RPMI7951 (cell line): ENCODE measurements around the gene ADGRG1. TPM values are rescaled to one million over a fixed set of nuclear protein-coding genes. Genes with fewer than 3 reads are reported as not detected.
"Not testable (repeated sequence)": the region's sequence is repeated elsewhere in the genome, so short reads cannot be mapped to it uniquely, and the experiment has no call there.

ENCODE experiments used
- DNase-seq: peaks from one replicate; pipeline ENCODE4 v3.0.0-alpha.2; 2012; ENCODE audit warnings: low read depth
- total RNA-seq: library from RNA; depleted of rRNA; stranded (reverse); fragments of >200 nt; shearing (Covaris generic); gene quantifications from 2 replicates; pipeline ENCODE4 v1.2.3, GENCODE V29; 2014

The ADGRG1 gene
- total RNA-seq, 1 experiment from 2014 or later: 3.7 TPM

DNA sequence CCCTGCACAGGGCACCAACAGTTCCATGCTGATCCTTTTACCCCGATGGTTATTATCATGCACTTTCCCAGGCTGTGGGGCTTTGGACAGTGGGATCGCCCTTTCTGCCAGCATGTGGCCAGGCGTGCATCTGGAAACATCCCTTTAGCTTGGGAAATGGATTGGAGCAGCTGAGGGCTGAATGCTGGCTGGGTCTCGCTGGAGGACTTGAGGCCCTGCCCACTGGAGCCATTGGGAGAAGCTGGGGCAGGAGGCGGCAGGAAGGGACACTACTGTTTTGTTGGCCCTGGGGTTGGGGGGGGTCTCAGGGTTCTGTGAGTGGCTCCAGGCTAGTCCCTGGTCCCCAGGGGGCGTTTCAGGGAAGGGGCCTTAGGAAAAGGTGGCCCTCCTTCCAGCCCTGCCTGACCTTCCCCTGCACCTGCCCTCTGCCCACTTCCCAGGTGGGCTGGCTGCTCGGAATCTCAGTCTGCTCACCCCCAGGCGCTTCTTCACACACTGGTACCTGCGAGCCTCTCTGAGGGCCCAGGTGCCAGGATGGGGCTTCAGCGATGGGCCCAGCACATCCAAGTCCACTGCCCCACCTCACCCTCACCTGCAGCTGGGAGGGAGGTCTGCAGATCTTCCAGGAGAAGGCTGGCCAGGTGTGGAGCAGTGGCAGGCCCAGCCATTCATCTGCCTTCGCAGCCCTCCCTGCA, 38.1 kb downstream of the ADGRG1 start:
- DNase-seq: no peak

DNA sequence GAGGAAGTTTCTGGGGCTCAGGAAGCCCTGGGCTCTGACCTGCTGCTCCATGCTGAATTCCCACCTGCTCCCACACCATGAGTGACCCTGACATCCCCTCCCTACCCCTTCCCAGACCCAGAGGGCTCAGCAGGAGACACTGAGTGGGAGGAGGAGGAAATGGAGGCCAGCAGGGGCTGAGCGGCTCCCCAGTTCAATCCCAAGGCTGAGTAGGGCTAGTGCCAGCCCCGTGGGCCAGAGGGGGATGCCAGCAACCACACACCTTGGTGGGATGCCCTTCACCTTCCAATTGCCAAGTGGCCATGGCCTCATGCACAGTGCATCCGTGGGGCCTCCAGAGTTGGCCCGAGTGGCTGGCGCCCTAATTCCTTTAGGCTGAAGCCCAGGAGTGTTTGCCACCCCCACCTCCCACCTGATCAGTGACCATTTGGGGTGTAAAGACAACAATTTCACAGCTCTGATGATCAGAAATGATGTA, 38.7 kb downstream of the ADGRG1 start:
- no peak for DNase-seq

DNA sequence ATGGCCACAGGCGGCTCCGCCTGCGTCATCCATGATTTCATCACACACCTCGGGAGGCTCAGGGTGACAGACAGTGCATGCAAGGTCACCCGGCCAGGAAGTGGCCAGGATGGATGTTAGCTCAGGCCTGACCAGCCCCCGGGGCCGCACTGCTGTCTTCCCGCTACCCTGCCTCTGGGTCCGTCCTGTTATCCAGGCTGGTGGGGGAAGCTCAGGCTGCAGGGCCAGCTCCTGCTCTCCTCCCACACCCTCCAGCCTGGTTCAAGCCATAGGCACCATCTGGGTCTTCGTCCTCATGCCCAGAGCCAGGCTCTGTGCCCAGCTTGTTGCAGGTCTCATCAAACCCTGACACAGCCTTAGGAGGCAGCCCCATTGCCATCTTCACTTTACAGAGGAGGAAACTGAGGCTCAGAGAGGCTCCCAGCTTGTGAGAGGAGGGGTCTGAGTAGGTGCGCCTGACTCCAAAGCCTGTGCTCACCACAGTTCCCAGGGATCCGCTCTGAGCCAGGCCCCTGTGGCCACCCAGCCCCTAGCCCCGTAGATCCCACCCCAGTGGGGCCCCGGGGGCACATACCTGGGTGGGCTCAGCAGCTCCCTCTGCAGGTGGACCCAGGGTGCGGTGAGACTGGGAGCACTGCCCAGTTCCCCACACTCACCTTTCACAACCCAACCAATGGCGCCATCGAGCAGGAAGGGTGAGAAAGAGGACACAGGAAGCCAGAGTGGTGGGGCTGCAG, 39.3 kb downstream of the ADGRG1 start:
- peak; percentile 78 for DNase-seq

DNA sequence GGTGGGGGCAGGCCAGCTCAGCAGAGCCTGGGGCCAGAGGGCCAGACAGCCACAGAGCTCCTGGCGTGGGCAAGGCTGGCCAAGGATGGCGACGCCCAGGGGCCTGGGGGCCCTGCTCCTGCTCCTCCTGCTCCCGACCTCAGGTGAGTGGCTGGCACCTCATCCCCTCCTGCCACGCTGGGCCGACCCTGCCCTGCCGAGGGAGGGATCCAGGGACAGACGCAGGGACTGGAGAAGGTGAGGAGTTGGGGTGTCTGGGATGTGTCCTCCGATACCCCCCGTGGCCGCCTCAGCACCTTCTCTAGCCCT, 39.8 kb downstream of the ADGRG1 start, which contains the start of gene ADGRG3:
Gene ADGRG3, plus strand, starts transcription at position 44 of the 309 bp plus-strand sequence. Its CDS starts 42 bp downstream, at position 86.
- no peak for DNase-seq

DNA sequence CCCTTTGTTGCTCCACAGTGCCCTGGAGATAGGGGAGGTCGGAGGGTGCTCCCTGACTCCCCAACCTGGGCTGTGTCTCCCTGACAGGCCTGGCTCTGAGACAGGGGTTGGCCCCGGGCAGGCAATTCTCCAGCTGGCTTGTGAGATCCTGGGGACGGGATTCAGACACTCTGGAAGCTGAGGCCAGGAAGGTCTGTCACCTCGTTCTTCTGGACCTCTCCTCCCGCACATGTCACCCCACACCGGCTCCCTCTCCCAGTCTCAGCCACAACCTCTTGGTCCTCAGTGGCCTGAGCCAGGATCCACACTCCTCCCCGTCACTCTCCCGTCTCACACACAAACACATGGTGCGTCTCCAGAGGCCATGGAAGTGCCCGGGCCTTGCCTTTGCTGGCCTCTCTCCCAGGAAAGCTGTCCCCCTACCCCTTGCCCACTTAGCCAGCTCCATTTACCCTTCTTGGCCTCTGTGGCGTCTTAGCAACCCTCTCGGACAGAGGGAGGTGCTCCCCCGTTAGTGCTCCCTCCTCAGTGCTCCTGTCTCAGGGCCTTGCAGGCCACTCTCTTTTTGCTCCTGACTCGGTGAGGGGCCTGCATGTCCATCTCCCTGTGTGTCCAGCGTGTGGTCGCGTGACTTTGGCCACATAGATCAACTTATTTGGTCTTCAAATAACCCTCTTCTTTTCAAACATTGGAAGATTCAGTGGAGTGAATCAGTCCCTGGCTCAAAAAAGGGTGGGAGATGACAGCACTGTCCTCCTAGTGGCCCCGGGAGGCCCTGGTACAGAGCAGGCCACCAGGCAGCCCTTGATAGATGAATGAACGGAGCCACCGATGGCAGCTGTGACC, 40.4 kb downstream of the ADGRG1 start:
- DNase-seq: no peak

DNA sequence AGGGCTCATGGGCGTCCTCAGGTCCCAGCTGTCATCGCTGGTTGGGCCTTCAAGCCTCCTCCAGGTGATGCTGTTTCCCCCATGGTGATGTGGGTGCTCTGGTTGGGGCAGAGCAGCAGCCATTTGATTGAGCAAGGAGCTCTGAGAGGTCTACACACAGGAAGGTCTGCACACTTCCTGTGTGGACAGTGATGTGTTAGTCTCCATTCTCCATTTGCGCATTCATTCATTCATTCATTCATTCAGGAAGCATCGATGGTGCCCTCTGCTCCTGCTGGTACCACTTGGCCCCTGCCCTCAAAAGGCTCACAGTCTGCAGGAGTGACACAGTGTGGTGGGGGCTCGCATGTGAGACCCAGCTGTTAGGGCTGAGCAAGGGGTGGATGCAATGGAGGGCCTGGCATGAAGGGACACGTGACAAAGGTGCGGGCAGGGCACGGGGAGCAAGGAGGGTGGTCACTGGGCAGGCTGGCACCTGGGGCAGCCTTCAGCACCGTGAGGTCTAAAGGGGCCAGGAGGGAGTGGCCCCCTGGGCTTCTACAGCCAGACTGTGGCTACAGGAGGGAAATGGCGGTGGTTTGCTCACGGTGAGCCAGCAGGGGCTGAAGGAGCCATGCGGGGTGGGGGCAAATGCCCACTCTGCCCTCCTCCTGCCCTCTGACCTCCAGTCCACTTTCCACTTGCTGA, 41.2 kb downstream of the ADGRG1 start:
- no peak for DNase-seq

DNA sequence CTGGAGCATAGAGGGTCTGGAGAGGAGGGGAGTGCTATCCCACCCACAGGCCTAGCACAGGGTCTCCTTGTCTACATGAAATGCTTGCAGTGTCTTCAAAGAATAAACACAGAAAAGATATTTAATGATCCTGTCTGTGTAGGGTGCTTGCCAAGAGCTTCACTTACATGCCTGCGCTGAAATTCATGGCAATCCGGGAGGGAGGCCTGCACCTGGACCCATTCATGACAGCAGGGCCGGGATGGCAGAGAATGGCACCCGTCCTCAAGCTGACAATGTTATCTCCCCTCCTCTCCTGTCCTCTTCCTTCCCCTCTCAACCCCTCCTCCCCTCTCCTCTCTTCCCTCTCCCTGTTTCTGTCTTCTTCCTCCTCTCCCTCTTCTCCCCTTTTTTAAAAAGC, 41.8 kb downstream of the ADGRG1 start:
- DNase-seq: no peak

DNA sequence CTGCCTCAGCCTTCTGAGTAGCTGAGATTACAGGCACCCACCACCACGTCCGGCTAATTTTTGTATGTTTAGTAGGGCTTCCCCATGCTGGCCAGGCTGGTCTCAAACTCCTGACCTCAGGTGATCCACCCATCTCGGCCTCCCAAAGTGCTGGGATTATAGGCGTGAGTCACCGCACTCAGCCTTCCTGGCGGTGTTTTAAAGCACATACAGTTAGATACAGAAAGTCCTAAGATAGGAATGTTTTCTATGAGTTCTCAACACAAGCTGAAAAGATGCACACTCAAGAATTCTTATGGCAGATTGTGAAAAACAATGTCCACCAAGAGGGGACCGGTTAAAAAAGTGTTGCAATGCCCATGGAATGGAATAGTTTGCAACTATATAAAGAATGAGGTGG, 43.0 kb downstream of the ADGRG1 start:
- not testable (repeated sequence) for DNase-seq

DNA sequence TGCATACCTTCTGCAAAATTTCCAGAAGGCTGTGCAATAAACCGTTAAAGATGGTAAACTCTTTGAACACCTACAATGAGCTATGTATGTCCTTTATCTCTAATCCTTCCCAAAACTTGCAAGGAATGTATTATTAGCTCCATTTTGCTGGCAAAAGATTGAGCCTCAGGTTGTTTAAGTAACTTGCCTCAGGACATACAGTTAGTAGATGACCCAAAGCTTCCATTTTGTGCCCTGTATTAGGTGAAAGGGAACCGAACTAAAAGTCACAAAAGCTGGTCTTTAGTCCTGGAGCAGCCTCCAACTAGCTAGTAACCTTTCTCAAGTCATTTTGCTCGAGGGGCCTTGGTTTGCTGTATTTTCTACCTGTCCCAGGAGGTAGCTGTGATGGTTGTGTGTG, 44.0 kb downstream of the ADGRG1 start:
- DNase-seq: no peak

DNA sequence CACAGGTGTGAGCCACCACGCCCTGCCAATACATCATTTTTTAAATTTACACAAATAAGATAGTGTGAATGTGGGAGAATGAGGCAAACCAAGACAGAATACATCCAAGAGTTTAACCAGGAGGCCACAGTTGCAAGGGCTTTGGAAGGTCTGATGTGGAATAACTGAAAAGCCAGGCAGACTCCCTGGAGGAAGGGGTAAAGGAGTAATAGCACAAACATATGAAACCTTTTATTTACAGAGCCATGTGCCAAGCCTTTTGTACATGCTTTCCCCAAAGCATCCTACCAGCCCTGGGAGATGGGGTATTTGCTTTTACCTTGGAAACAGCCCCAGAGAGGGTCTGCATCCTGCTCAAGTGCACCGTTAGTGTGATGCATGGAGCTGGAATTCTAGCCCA, 44.4 kb downstream of the ADGRG1 start:
- DNase-seq: no peak

DNA sequence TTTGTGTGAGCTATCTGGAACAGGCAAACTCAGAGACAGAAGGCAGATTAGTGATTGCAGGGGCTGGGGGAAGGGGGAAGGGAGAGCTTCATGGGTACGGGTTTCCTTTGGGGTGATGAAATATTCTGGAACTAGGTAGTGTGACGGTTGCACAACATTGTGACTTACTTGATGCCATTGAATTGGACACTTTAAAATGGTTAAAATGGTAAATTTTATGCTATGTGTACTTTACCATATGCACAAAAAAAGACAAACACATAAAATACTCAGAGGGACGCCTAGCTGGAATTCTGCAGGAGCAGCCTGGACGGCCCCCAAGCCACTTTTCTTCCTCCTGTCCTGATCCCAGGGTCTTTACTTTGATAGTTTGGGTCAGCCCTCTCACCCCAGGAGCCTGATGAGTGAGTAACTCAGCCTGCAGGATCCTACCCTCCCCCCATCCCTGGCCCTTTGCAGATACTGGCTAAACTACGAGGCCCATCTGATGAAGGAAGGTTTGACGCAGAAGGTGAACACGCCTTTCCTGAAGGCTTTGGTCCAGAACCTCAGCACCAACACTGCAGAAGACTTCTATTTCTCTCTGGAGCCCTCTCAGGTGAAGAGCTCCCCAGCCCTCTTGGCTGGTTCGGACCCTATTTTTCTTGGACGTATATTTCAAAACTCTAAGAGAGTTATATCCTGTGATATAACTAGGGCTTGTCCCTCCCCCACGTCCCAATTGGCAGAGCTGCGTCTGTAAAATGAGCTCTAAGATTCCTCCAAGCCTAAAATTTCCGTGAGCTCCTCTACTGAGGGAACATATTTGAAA, 47.5 kb downstream of the ADGRG1 start:
- no peak for DNase-seq

DNA sequence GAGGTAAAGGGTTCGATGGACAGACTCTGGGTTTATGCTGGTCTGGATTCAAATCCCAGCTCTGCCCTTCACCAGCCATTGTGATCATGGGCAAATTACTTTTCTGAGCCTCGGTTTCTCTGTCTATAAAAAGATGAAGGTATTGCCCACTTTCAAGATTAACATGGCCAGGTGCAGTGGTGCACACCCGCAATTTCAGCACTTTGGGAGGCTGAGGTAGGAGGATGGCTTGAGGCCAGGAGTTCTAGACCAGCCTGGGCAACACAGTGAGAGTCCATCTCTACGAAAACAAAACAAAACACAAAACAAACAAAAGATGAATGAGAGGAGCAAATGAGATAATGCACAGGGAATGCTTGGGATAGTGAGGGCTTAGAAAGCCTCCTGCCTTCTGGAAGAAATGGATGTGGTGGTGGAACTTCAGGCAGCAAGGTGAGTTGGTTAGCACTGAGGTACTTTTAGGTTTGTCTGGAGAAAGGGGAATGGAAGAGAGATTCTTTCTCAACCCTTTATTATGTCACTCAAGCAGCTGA, 48.2 kb downstream of the ADGRG1 start:
- DNase-seq: no peak

DNA sequence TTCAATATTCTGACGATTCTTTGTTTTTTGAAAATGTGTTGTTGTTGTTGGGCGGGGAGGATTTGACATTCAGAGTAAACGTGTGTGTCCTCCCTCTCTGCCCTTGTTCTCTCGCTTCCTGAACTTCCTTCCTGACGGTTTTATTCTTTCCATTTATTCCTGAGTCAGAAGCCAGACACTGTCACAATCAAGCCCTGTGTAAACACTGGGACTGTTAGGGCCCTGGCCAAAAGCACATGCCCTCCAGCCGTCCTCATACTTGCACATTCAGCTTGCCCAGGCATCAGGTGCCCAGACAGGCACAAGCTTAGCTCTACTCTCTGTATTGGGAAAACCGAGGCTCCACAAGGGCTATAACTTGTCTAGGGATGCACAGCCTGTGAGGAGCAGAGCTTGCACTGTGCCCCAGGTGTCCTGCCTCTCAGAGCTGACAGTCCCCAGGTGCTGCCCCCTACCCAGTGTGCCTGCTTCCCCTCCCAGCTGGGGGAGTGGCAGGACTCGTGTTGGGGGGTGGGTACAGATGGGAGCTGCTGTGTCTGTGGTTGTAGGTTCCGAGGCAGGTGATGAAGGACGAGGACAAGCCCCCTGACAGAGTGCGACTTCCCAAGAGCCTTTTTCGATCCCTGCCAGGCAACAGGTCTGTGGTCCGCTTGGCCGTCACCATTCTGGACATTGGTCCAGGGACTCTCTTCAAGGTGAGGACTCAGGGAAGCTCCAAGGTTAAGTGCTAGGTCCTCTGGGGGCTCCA, 49.4 kb downstream of the ADGRG1 start:
- peak; percentile 14 for DNase-seq

DNA sequence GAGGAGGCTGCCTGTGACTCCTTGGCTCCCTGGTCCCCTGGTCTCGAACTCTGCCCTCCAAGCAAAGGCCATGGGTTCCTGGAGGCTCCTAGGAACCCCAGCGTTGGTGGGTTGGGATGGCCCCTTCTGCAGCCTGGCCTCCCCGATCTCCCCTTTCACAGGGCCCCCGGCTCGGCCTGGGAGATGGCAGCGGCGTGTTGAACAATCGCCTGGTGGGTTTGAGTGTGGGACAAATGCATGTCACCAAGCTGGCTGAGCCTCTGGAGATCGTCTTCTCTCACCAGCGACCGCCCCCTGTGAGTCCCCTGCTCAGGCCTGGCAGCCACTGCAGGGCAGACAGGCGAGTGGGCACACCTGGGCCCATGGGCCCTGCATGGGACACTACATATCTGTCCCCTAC, 50.6 kb downstream of the ADGRG1 start:
- no peak for DNase-seq

DNA sequence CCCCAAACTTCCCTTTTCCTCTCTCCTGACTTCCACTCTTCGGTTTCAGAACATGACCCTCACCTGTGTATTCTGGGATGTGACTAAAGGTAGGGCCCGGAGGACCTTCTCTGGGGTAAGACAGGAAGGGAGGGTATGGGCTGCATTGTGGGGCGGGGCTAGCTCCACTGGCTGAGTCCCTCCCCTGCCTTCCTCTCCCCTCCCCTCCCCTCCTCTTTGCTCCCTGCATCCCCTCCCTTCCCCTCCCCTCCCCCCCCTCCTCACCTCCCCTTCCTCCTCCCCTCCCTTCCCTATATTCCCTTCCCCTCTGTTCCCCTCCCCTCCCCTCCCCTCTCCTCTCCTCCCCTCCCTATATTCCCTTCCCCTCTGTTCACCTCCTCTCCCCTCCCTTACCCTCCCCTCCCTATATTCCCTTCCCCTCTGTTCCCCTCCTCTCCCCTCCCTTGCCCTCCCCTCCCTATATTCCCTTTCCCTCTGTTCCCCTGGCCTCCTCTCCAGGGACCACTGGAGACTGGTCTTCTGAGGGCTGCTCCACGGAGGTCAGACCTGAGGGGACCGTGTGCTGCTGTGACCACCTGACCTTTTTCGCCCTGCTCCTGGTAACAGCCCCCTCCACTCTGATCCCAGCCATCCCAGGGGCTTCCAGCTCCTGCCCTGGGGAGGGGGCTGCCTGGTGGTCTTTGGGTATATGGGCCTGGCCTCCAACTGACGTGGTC, 51.5 kb downstream of the ADGRG1 start:
- DNase-seq: no peak

DNA sequence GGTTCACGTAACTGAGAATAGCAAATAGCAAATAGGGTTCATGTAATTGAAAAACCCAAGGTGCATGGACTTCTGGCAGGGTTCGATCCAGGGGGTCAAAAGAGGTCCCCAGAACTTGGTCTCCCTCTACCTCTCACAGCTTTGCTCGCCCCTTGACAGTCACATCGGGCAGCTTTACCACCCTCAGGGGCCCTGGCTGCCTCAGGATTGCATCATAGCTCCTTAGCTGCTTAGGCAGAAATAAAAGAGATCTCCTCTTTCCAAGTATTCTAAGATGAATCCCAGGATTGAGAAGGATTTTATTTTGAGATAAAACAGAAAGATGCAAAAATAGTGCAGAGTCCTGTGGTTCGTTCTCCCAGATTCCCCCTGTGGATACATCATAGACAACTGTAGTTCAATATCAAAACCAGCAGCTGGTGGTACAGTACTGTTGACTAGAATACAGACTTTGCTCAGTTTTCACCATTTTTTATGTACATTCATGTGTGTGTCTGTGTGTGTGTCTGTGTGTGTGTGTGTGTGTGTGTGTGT, 52.5 kb downstream of the ADGRG1 start:
- no peak for DNase-seq

DNA sequence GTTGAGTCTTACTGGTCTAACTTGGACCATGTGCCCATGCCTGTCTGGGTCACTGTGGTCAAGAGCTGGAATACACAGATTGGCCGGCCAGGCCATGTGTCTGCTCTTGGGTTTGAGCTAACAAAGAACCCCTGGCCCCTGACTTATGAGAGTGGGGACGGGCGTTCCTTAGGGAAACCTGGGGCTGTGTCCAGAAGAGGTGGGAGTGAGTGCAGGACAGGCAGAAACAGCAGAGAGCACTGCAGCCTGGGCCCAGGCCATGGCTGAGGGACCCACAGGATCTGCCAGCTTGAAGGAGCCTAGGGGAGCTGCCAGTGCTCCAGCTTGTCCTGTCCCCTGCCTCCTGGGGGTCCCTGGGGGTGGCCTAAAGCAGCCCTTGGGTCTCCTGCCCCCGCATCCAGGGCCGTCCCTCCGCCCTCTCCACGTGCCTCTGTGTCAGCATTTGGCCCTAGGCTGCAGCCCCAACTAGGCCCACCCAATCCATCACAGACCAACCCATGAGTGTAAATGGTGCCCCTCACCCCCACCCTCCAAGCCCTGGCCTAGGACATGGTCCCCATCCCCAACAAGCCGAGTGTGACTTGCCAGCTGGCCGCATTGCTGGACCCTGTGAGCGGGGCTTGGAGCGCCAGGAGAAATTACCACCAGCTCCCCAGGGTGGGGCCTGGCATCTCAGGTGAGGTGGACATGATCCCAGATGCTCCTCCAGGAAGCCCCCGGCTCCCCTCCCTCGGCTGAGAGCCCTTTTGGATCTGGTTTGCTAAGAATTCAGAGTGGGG, 53.7 kb downstream of the ADGRG1 start:
- no peak for DNase-seq
